H1 (cell line): ENCODE results near the gene MMEL1. TPM values are rescaled to one million over a fixed set of nuclear protein-coding genes. Genes with fewer than 3 reads are reported as not detected.
A peak's percentile ranks its signal among the peaks of the same experiment; 100 is the strongest.

ENCODE experiments used
- CTCF ChIA-PET: fragments of 300-600 bp; sonication (Branson Sonifier 250); formaldehyde crosslinking; loops from one replicate; lab custom pipeline; 2021; ENCODE audit not compliant: partially characterized antibody; lab: Charles Lee
- POLR2A ChIA-PET: fragments of 300-600 bp; sonication (Branson Sonifier 250); formaldehyde crosslinking; loops from one replicate; lab custom pipeline; 2021; ENCODE audit warnings: inconsistent platforms; ENCODE audit not compliant: partially characterized antibody; lab: Charles Lee
- DNase-seq, 2 experiments: peaks; one replicate each; pipeline versions ENCODE4 v3.0.0 to v3.0.0-alpha.2; 2010 to 2022; ENCODE audit warnings: low spot score in 2 of 2, low read depth in 1 of 2, mixed read lengths in 1 of 2
- FAIRE-seq: peaks from 2 replicates; lab custom pipeline; 2011; peaks lifted over from hg19 to GRCh38; lab: Jason Lieb, UNC
- H2AFZ ChIP-seq: 2 replicates; pipeline ENCODE4 v1.8.1; 2012; ENCODE audit warnings: low read length, inconsistent platforms
- H2AK5ac ChIP-seq: 2 replicates; pipeline ENCODE4 v1.6.1; 2013; ENCODE audit warnings: low read depth, low read length
- H2BK120ac ChIP-seq: replicated peaks from 2 replicates; pipeline ENCODE3; 2013; ENCODE audit warnings: low read depth, low read length, inconsistent platforms
- H2BK12ac ChIP-seq: 2 replicates; pipeline ENCODE4 v1.6.1; 2013; ENCODE audit warnings: low read depth, low read length
- H2BK15ac ChIP-seq: 2 replicates; pipeline ENCODE4 v1.6.1; 2013; ENCODE audit warnings: low read length
- H2BK20ac ChIP-seq: 2 replicates; pipeline ENCODE4 v1.6.1; 2013; ENCODE audit warnings: low read length
- H2BK5ac ChIP-seq: 2 replicates; pipeline ENCODE4 v1.6.1; 2013; ENCODE audit warnings: low read depth, low read length
- H3K14ac ChIP-seq: 2 replicates; pipeline ENCODE4 v1.6.1; 2013; ENCODE audit warnings: inconsistent platforms; ENCODE audit not compliant: insufficient read length
- H3K18ac ChIP-seq: 2 replicates; pipeline ENCODE4 v1.6.1; 2013; ENCODE audit warnings: low read length; ENCODE audit errors: extremely low read depth
- H3K23ac ChIP-seq: 2 replicates; pipeline ENCODE4 v1.6.1; 2013; ENCODE audit warnings: inconsistent platforms; ENCODE audit not compliant: insufficient read length
- H3K23me2 ChIP-seq: 2 replicates; pipeline ENCODE4 v1.6.1; 2013; ENCODE audit warnings: low read depth, low read length
- H3K27ac ChIP-seq: 2 replicates; pipeline ENCODE4 v1.6.1; 2011; ENCODE audit warnings: low read depth, low read length, inconsistent platforms
- H3K27me3 ChIP-seq, 4 experiments: replicated peaks in 1 of 4; 1 replicate in 1 of 4; 2 replicates in 3 of 4; pipeline versions ENCODE4 v1.6.1 to v1.8.1; 2011 to 2013; ENCODE audit warnings: low read length in 3 of 4, mild to moderate bottlenecking in 3 of 4, inconsistent platforms in 2 of 4, mixed read lengths in 2 of 4, moderate library complexity in 1 of 4; ENCODE audit not compliant: control insufficient read depth in 3 of 4, insufficient read depth in 3 of 4; ENCODE audit errors: extremely low read depth in 1 of 4
- H3K36me3 ChIP-seq, 4 experiments: 2 replicates each; pipeline versions ENCODE4 v1.6.1 to v1.8.1; 2011 to 2013; ENCODE audit warnings: mild to moderate bottlenecking in 4 of 4, low read length in 3 of 4, moderate library complexity in 2 of 4, control low read depth in 1 of 4, inconsistent platforms in 1 of 4; ENCODE audit not compliant: insufficient read depth in 4 of 4, control insufficient read depth in 2 of 4
- H3K4ac ChIP-seq: replicated peaks from 2 replicates; pipeline ENCODE3; 2013; ENCODE audit warnings: low read length, low read depth, mixed read lengths, inconsistent platforms; ENCODE audit not compliant: insufficient read length
- H3K4me1 ChIP-seq, 4 experiments: replicated peaks in 1 of 4; 1 replicate in 1 of 4; 2 replicates in 3 of 4; pipeline versions ENCODE4 v1.6.1 to v1.8.1; 2011 to 2013; ENCODE audit warnings: low read length in 3 of 4, inconsistent platforms in 2 of 4, mixed read lengths in 1 of 4; ENCODE audit not compliant: insufficient read depth in 4 of 4, control insufficient read depth in 3 of 4
- H3K4me2 ChIP-seq, 2 experiments: 2 replicates each; pipeline versions ENCODE4 v1.6.1 to v1.8.1; 2011 to 2013; ENCODE audit warnings: low read depth in 2 of 2, low read length in 2 of 2, control low read depth in 1 of 2, inconsistent platforms in 1 of 2, mild to moderate bottlenecking in 1 of 2; ENCODE audit not compliant: insufficient read depth in 1 of 2
- H3K4me3 ChIP-seq, 4 experiments: fragments of 200-600, 300-600 bp in 1 of 4; sonication (generic), shearing (Covaris generic), sonication (Bioruptor Twin) in 1 of 4; 2 replicates each; pipeline versions ENCODE4 v1.5.1 to v1.8.1; 2011 to 2016; ENCODE audit warnings: low read length in 4 of 4, low read depth in 3 of 4, control low read depth in 2 of 4, inconsistent platforms in 2 of 4, mild to moderate bottlenecking in 2 of 4, mixed read lengths in 1 of 4, moderate library complexity in 1 of 4; ENCODE audit not compliant: insufficient read depth in 2 of 4; ENCODE audit errors: extremely low read depth in 1 of 4
- H3K56ac ChIP-seq: replicated peaks from 2 replicates; pipeline ENCODE3; 2013; ENCODE audit warnings: low read depth, mild to moderate bottlenecking, mixed read lengths, low read length, inconsistent platforms; ENCODE audit not compliant: insufficient read length
- H3K79me1 ChIP-seq: 2 replicates; pipeline ENCODE4 v1.6.1; 2013; ENCODE audit warnings: low read depth, low read length, control low read depth
- H3K79me2 ChIP-seq, 2 experiments: 2 replicates each; pipeline versions ENCODE4 v1.6.1 to v1.8.1; 2012 to 2013; ENCODE audit warnings: low read length in 2 of 2, mild to moderate bottlenecking in 2 of 2, inconsistent platforms in 1 of 2; ENCODE audit not compliant: insufficient read depth in 2 of 2, control insufficient read depth in 1 of 2
- H3K9ac ChIP-seq, 4 experiments: replicated peaks in 1 of 4; 1 replicate in 1 of 4; 2 replicates in 3 of 4; pipeline versions ENCODE4 v1.6.1 to v1.8.1; 2011 to 2013; ENCODE audit warnings: low read depth in 3 of 4, low read length in 3 of 4, control low read depth in 2 of 4, mild to moderate bottlenecking in 2 of 4, moderate library complexity in 2 of 4, inconsistent platforms in 1 of 4; ENCODE audit errors: extremely low read depth in 1 of 4
- H3K9me3 ChIP-seq, 2 experiments: 2 replicates each; pipeline versions ENCODE4 v1.6.1 to v1.8.1; 2012 to 2013; ENCODE audit warnings: mild to moderate bottlenecking in 2 of 2, moderate library complexity in 2 of 2, control low read depth in 1 of 2, inconsistent platforms in 1 of 2, low read depth in 1 of 2, low read length in 1 of 2, mixed read lengths in 1 of 2; ENCODE audit not compliant: insufficient read depth in 2 of 2
- H4K20me1 ChIP-seq, 2 experiments: replicated peaks in 1 of 2; 2 replicates each; pipeline versions ENCODE3 to v1.8.1; 2011 to 2013; ENCODE audit warnings: inconsistent platforms in 2 of 2, low read length in 2 of 2, mild to moderate bottlenecking in 1 of 2; ENCODE audit not compliant: insufficient read depth in 2 of 2, control insufficient read depth in 1 of 2
- H4K5ac ChIP-seq: 2 replicates; pipeline ENCODE4 v1.6.1; 2013; ENCODE audit warnings: low read length, low read depth, mixed read lengths, inconsistent platforms; ENCODE audit not compliant: insufficient read length
- H4K8ac ChIP-seq: 2 replicates; pipeline ENCODE4 v1.8.0; 2013; ENCODE audit warnings: mild to moderate bottlenecking, moderate library complexity, low read length, inconsistent platforms; ENCODE audit not compliant: insufficient read depth; ENCODE audit errors: extremely low read depth
- H4K91ac ChIP-seq: replicated peaks from 2 replicates; pipeline ENCODE3; 2013; ENCODE audit warnings: low read length, mixed read lengths, inconsistent platforms; ENCODE audit not compliant: insufficient read length
- JUND ChIP-seq: IDR thresholded peaks from 2 replicates; pipeline ENCODE4 v1.6.1; 2011; ENCODE audit warnings: mild to moderate bottlenecking, improper control_type of control experiment, low read length
- RAD21 ChIP-seq, 2 experiments: IDR thresholded peaks in 1 of 2; conservative IDR thresholded peaks in 1 of 2; 2 replicates each; pipeline ENCODE4 v1.6.1; 2011; ENCODE audit warnings: low read depth in 2 of 2, low read length in 2 of 2, improper control_type of control experiment in 1 of 2, inconsistent platforms in 1 of 2, mild to moderate bottlenecking in 1 of 2, moderate library complexity in 1 of 2
- TAF7 ChIP-seq: optimal IDR thresholded peaks from 2 replicates; pipeline ENCODE3; 2011; ENCODE audit warnings: low read depth, mild to moderate bottlenecking, inconsistent platforms, low read length, moderate library complexity, borderline replicate concordance
- WGBS, 2 experiments: shearing (Covaris generic) in 1 of 2; methylation state at CpG; one replicate each; pipeline versions ENCODE4 v1.1.6 to v1.1.7; 2013 to 2015; ENCODE audit warnings: low lambda C conversion rate in 2 of 2, mixed read lengths in 2 of 2, inconsistent platforms in 1 of 2, low coverage in 1 of 2, missing lambda C conversion rate in 1 of 2; ENCODE audit not compliant: insufficient replicate concordance in 2 of 2, insufficient coverage in 1 of 2, insufficient read length in 1 of 2; ENCODE audit errors: extremely low coverage in 1 of 2, missing lambda C conversion rate in 1 of 2; 5-methylcytosine and 5-hydroxymethylcytosine counted together
- polyA plus RNA-seq, 7 experiments: library from polyadenylated mRNA; depleted of rRNA in 3 of 7; stranded (reverse) in 5 of 7; unstranded in 2 of 7; fragments of >200 nt in 5 of 7; fragments of 200-250 nt in 2 of 7; gene quantifications; 1 replicate in 5 of 7; 2 replicates in 1 of 7; 4 replicates in 1 of 7; pipeline versions ENCODE4 v1.2.1 to v1.2.3, GENCODE V29; 2011 to 2013; ENCODE audit warnings: missing spikeins in 2 of 7, mixed read lengths in 2 of 7
- total RNA-seq: library from RNA; stranded (reverse); fragmentation: NEBNext Ultra II Directional; extraction: Animal tissue kit (Norgen Biotek cat#: 25700); gene quantifications from 2 replicates; pipeline ENCODE4 v1.2.1, GENCODE V29; 2021

MMEL1 gene
- total and polyA plus RNA-seq, 2 of the 8 experiments (the other 6 are each of a cell fraction or from before 2014, with no cell fraction given) = 0.91 to 1.7 TPM

- H4K8ac ChIP-seq = 0 out of 2 replicates have a peak overlapping the region, but pooled peaks have one; percentile 28
- no peak overlapping the region for H3K23ac ChIP-seq
- ChIA-PET CTCF (interaction anchor here (0.9 to 1.1 kb wide), 3 partner anchors 80 to 308 kb away, joined by 3 to 4 read pairs (median 3); no protein-coding TSS in a partner anchor), POLR2A (no interaction called here)
- H3K79me2 ChIP-seq = no peaks in the 10 kb centered on the region; a peak in 1 of 4 replicates
- H2BK15ac ChIP-seq = no peak overlapping the region
- H3K14ac ChIP-seq = no peak overlapping the region
- H4K91ac ChIP-seq = no peak overlapping the region
- H2BK120ac ChIP-seq = no peak overlapping the region
- no peak for FAIRE-seq
- no peak overlapping the region for H3K27ac ChIP-seq
- H3K4me1 ChIP-seq = peaks cover 2 to 13% (median 11%) of the 10 kb centered on the region in 4 experiments; a peak in 6 of 7 replicates
- TF ChIP-seq JUND (no peak), RAD21 (IDR thresholded peaks at IDR 0.05 in 1 of 2, conservative IDR thresholded peaks at IDR 0.05 in 1 of 2; ENCODE audit: low read depth in 2 of 2, low read length in 2 of 2) (peak in 1 of 2 experiments; percentile 37; a peak in 1 of 4 replicates), TAF7 (no peak)
- peak overlapping the region in 3 of 4 experiments; percentile 72 to 79 (median 79); a peak in 5 of 8 replicates for H3K4me3 ChIP-seq
- H3K9ac ChIP-seq = no peak overlapping the region
- no peak overlapping the region for H2BK20ac ChIP-seq
- peak overlapping the region; percentile 77 to 87 for H3K4me2 ChIP-seq
- no peaks in the 10 kb centered on the region for H3K79me1 ChIP-seq
- H2BK5ac ChIP-seq = peak overlapping the region; percentile 16; the same call in 1 of the 2 replicates
- peaks cover 11% of the 10 kb centered on the region; the same call in 1 of the 2 replicates for H3K23me2 ChIP-seq
- peak overlapping the region; percentile 83; the same call in 1 of the 2 replicates for H3K18ac ChIP-seq
- H2AK5ac ChIP-seq = no peak overlapping the region
- DNase-seq = no peak
- no peaks in the 10 kb centered on the region for H3K36me3 ChIP-seq
- H4K5ac ChIP-seq = no peak overlapping the region
- no peak overlapping the region for H2AFZ ChIP-seq
- H3K56ac ChIP-seq = no peak overlapping the region
- H3K9me3 ChIP-seq = peaks cover under 1 to 10% of the 10 kb centered on the region in 2 experiments; a peak in 2 of 4 replicates
- 90% methylated on average over 31 of the region's 34 CpGs; no CpG with 5 or more reads in 1 of the 2 experiments for WGBS, 2 experiments
- no peak overlapping the region for H2BK12ac ChIP-seq
- H3K27me3 ChIP-seq = peaks cover 0 to 10% (median 4%) of the 10 kb centered on the region in 4 experiments; a peak in 4 of 7 replicates
- H3K4ac ChIP-seq = no peak overlapping the region
- H4K20me1 ChIP-seq = peaks cover 0 to 7% of the 10 kb centered on the region in 2 experiments
Observed at GRCh38 chr1:2641381-2642130, 8.7 kb upstream of the MMEL1 start.
